Measurements from ENCODE around the gene HEATR1.

- no peak for TF ChIP-seq SIN3A (IDR thresholded peaks at IDR 0.05; ENCODE audit: borderline replicate concordance, insufficient read depth, low read length)
- TF ChIP-seq POLR2AphosphoS5 (IDR thresholded peaks at IDR 0.05; ENCODE audit: low read depth, low read length), result no peak
- no peak for TF ChIP-seq TAF1 (IDR thresholded peaks at IDR 0.05; ENCODE audit: borderline replicate concordance, insufficient read depth, low read length)
Observed at GRCh38 chr1:236541710-236542109, 62.6 kb downstream of the HEATR1 start.
